Measurements from ENCODE around the gene PAOX.

The PAOX gene

DNA sequence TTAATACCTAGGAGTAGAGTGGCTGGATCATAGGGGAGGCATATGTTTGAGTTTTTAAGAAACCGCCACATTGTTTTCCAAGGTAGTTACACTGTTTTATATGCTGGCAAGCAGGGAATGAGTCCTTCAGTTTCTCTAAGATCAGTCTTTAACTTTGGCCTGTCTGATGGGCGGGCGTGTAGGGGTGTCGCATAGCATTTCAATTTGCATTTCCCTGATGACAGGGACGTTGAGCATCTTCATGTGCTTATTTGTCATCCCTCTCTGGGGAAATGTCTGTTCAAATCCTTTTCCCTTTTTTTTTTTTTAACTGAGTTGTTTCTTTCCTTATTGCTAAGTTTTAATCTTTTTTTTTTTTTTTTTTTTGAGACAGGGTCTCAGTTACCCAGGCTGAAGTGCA, 24.7 kb downstream of the PAOX start:
- peaks cover 45 to 93% of the 10 kb centered on the region in 2 experiments for H3K36me3 ChIP-seq (ENCODE audit: control insufficient read depth in 2 of 2, insufficient read depth in 1 of 2, low read length in 2 of 2)
- POLR2A ChIA-PET: no interaction called here
- no peak overlapping the region for H3K27ac ChIP-seq (ENCODE audit: extremely low read depth, low read depth, low read length)
- H3K4me3 ChIP-seq (ENCODE audit: low read depth, low read length): no peak overlapping the region
- H3K4me1 ChIP-seq (ENCODE audit: control insufficient read depth, insufficient read depth, low read length): no peaks in the 10 kb centered on the region
- H3K9me3 ChIP-seq (ENCODE audit: control insufficient read depth, insufficient read depth, low read depth, low read length): no peaks in the 10 kb centered on the region
- TF ChIP-seq YY1 (tag by site-specific recombination; IDR thresholded peaks at IDR 0.05): no peak
- TF ChIP-seq, protein P1, sequence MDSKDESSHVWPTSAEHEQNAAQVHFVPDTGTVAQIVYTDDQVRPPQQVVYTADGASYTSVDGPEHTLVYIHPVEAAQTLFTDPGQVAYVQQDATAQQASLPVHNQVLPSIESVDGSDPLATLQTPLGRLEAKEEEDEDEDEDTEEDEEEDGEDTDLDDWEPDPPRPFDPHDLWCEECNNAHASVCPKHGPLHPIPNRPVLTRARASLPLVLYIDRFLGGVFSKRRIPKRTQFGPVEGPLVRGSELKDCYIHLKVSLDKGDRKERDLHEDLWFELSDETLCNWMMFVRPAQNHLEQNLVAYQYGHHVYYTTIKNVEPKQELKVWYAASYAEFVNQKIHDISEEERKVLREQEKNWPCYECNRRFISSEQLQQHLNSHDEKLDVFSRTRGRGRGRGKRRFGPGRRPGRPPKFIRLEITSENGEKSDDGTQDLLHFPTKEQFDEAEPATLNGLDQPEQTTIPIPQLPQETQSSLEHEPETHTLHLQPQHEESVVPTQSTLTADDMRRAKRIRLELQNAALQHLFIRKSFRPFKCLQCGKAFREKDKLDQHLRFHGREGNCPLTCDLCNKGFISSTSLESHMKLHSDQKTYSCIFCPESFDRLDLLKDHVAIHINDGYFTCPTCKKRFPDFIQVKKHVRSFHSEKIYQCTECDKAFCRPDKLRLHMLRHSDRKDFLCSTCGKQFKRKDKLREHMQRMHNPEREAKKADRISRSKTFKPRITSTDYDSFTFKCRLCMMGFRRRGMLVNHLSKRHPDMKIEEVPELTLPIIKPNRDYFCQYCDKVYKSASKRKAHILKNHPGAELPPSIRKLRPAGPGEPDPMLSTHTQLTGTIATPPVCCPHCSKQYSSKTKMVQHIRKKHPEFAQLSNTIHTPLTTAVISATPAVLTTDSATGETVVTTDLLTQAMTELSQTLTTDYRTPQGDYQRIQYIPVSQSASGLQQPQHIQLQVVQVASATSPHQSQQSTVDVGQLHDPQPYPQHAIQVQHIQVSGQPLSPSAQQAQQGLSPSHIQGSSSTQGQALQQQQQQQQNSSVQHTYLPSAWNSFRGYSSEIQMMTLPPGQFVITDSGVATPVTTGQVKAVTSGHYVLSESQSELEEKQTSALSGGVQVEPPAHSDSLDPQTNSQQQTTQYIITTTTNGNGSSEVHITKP (tag by site-specific recombination; IDR thresholded peaks at IDR 0.05): peak; percentile 54; the same call in 1 of the 2 replicates
- CTCF ChIA-PET: no interaction called here

DNA sequence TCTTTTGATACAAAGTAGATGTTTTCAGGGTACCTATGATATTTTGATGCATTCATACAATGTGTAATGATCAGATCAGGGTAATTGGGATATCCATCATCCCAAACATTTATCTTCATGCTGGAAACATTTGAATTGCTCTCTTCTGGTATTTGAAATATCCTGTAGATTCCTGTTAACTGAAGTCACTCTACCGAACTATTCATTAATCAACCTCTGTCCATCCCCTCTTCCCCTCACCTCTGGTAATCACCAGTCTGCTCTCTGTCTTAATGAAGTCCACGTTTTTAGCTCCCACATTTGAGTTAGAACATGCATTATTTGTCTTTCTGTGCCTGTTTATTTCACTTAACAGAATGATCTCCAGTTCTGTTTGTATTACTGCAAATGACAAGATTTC, 26.2 kb downstream of the PAOX start:
- Histone ChIP-seq H3K4me3 (ENCODE audit: low read depth, low read length) (no peak overlapping the region), H3K4me1 (ENCODE audit: control insufficient read depth, insufficient read depth, low read length) (no peaks in the 10 kb centered on the region), H3K9me3 (ENCODE audit: control insufficient read depth, insufficient read depth, low read depth, low read length) (no peaks in the 10 kb centered on the region; the same call in 1 of the 2 replicates), H3K27ac (ENCODE audit: extremely low read depth, low read depth, low read length) (no peak overlapping the region), H3K36me3 (ENCODE audit: control insufficient read depth in 2 of 2, insufficient read depth in 1 of 2, low read length in 2 of 2) (peaks cover 52 to 93% of the 10 kb centered on the region in 2 experiments)
- ChIA-PET CTCF (no interaction called here), POLR2A (no interaction called here)
- no peak for TF ChIP-seq ZNF202 (tag by site-specific recombination; IDR thresholded peaks at IDR 0.05; ENCODE audit: borderline replicate concordance)
- TF ChIP-seq ZNF529 (tag by site-specific recombination; IDR thresholded peaks at IDR 0.05; ENCODE audit: insufficient replicate concordance): no peak
- TF ChIP-seq ZNF610 (tag by site-specific recombination; IDR thresholded peaks at IDR 0.05; ENCODE audit: borderline replicate concordance): no peak
- TF ChIP-seq ZNF777 (tag by site-specific recombination; IDR thresholded peaks at IDR 0.05; ENCODE audit: borderline replicate concordance): no peak
- no peak for TF ChIP-seq ZNF76 (tag by site-specific recombination; IDR thresholded peaks at IDR 0.05; ENCODE audit: borderline replicate concordance, low read depth)
- TF ChIP-seq, protein P2, sequence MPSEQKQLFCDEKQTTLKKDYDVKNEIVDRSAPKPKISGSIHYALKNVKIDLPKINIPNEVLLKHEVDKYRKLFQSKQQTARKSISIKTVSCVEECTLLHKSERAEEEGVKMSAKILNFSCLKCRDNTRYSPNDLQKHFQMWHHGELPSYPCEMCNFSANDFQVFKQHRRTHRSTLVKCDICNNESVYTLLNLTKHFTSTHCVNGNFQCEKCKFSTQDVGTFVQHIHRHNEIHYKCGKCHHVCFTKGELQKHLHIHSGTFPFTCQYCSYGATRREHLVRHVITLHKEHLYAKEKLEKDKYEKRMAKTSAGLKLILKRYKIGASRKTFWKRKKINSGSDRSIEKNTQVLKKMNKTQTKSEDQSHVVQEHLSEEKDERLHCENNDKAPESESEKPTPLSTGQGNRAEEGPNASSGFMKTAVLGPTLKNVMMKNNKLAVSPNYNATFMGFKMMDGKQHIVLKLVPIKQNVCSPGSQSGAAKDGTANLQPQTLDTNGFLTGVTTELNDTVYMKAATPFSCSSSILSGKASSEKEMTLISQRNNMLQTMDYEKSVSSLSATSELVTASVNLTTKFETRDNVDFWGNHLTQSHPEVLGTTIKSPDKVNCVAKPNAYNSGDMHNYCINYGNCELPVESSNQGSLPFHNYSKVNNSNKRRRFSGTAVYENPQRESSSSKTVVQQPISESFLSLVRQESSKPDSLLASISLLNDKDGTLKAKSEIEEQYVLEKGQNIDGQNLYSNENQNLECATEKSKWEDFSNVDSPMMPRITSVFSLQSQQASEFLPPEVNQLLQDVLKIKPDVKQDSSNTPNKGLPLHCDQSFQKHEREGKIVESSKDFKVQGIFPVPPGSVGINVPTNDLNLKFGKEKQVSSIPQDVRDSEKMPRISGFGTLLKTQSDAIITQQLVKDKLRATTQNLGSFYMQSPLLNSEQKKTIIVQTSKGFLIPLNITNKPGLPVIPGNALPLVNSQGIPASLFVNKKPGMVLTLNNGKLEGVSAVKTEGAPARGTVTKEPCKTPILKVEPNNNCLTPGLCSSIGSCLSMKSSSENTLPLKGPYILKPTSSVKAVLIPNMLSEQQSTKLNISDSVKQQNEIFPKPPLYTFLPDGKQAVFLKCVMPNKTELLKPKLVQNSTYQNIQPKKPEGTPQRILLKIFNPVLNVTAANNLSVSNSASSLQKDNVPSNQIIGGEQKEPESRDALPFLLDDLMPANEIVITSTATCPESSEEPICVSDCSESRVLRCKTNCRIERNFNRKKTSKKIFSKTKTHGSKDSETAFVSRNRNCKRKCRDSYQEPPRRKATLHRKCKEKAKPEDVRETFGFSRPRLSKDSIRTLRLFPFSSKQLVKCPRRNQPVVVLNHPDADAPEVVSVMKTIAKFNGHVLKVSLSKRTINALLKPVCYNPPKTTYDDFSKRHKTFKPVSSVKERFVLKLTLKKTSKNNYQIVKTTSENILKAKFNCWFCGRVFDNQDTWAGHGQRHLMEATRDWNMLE (tag by site-specific recombination; conservative IDR thresholded peaks at IDR 0.05; ENCODE audit: low read depth): no peak
- TF ChIP-seq ZNF677 (tag by site-specific recombination; IDR thresholded peaks at IDR 0.05): no peak
- TF ChIP-seq, protein P3, sequence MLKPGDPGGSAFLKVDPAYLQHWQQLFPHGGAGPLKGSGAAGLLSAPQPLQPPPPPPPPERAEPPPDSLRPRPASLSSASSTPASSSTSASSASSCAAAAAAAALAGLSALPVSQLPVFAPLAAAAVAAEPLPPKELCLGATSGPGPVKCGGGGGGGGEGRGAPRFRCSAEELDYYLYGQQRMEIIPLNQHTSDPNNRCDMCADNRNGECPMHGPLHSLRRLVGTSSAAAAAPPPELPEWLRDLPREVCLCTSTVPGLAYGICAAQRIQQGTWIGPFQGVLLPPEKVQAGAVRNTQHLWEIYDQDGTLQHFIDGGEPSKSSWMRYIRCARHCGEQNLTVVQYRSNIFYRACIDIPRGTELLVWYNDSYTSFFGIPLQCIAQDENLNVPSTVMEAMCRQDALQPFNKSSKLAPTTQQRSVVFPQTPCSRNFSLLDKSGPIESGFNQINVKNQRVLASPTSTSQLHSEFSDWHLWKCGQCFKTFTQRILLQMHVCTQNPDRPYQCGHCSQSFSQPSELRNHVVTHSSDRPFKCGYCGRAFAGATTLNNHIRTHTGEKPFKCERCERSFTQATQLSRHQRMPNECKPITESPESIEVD (tag by site-specific recombination; IDR thresholded peaks at IDR 0.05): no peak
- TF ChIP-seq, protein P4, sequence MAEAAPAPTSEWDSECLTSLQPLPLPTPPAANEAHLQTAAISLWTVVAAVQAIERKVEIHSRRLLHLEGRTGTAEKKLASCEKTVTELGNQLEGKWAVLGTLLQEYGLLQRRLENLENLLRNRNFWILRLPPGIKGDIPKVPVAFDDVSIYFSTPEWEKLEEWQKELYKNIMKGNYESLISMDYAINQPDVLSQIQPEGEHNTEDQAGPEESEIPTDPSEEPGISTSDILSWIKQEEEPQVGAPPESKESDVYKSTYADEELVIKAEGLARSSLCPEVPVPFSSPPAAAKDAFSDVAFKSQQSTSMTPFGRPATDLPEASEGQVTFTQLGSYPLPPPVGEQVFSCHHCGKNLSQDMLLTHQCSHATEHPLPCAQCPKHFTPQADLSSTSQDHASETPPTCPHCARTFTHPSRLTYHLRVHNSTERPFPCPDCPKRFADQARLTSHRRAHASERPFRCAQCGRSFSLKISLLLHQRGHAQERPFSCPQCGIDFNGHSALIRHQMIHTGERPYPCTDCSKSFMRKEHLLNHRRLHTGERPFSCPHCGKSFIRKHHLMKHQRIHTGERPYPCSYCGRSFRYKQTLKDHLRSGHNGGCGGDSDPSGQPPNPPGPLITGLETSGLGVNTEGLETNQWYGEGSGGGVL (tag by site-specific recombination; IDR thresholded peaks at IDR 0.05): no peak
- TF ChIP-seq BCL11B (tag by site-specific recombination; IDR thresholded peaks at IDR 0.05; ENCODE audit: low read depth): no peak
- no peak for TF ChIP-seq ZEB2 (tag by site-specific recombination; IDR thresholded peaks at IDR 0.05)
- TF ChIP-seq HOXC10 (CRISPR knock-in tag; IDR thresholded peaks at IDR 0.05): no peak
- TF ChIP-seq, protein P5, sequence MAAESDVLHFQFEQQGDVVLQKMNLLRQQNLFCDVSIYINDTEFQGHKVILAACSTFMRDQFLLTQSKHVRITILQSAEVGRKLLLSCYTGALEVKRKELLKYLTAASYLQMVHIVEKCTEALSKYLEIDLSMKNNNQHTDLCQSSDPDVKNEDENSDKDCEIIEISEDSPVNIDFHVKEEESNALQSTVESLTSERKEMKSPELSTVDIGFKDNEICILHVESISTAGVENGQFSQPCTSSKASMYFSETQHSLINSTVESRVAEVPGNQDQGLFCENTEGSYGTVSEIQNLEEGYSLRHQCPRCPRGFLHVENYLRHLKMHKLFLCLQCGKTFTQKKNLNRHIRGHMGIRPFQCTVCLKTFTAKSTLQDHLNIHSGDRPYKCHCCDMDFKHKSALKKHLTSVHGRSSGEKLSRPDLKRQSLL (tag by site-specific recombination; IDR thresholded peaks at IDR 0.05): no peak
- no peak for TF ChIP-seq ZBTB48 (tag by site-specific recombination; IDR thresholded peaks at IDR 0.05)

Measured in HEK293 (cell line).